CD4-positive, alpha-beta T cell treated with Interleukin-4 for 1 hour (primary cell): ENCODE data around the gene CBY1.
"Not testable (repeated sequence)": the region's sequence is repeated elsewhere in the genome, so short reads cannot be mapped to it uniquely, and the experiment has no call there.

ENCODE experiments used
- DNase-seq, 2 donors: peaks; one replicate each; pipeline ENCODE4 v3.0.0-alpha.2; 2020 to 2022

CBY1 gene

GRCh38 chr22:38656256-38657044 lies at the start of gene CBY1, which contains the start of gene FAM227A:
Gene CBY1, plus strand, starts transcription at chr22:38656638. Its CDS starts 11,417 bp downstream, at chr22:38668055.
Gene FAM227A, minus strand, starts transcription at chr22:38656392. Its CDS starts 6,224 bp downstream, at chr22:38650168.
- peak; percentile 86 to 87 for DNase-seq

- no peak for DNase-seq
Observed at GRCh38 chr22:38607680-38608079, 48.8 kb upstream of the CBY1 start.

- DNase-seq = no peak
Observed at GRCh38 chr22:38608992-38609750, 47.3 kb upstream of the CBY1 start.

GRCh38 chr22:38610234-38610633 lies 46.2 kb upstream of the CBY1 start:
- no peak for DNase-seq

GRCh38 chr22:38611559-38611958 lies 44.9 kb upstream of the CBY1 start:
- no peak for DNase-seq

GRCh38 chr22:38612217-38613006 lies 44.0 kb upstream of the CBY1 start:
- DNase-seq = no peak

- no peak for DNase-seq
Observed at GRCh38 chr22:38613588-38613987, 42.9 kb upstream of the CBY1 start.

- no peak for DNase-seq
Observed at GRCh38 chr22:38614332-38615063, 41.9 kb upstream of the CBY1 start.

GRCh38 chr22:38615064-38615405 lies 41.4 kb upstream of the CBY1 start:
- DNase-seq = not testable (repeated sequence)

- DNase-seq = no peak
Observed at GRCh38 chr22:38618258-38618657, 38.2 kb upstream of the CBY1 start.

- DNase-seq = no peak
Observed at GRCh38 chr22:38618682-38619081, 37.8 kb upstream of the CBY1 start.

- no peak for DNase-seq
Observed at GRCh38 chr22:38623351-38623750, 33.1 kb upstream of the CBY1 start.

- DNase-seq = no peak
Observed at GRCh38 chr22:38628444-38628843, 28.0 kb upstream of the CBY1 start.

GRCh38 chr22:38629108-38629507 lies 27.3 kb upstream of the CBY1 start:
- no peak for DNase-seq

GRCh38 chr22:38631724-38632123 lies 24.7 kb upstream of the CBY1 start:
- DNase-seq = peak in 1 of 2 donors; percentile 4

GRCh38 chr22:38632528-38632927 lies 23.9 kb upstream of the CBY1 start:
- no peak for DNase-seq

- DNase-seq = no peak
Observed at GRCh38 chr22:38638216-38638615, 18.2 kb upstream of the CBY1 start.

- DNase-seq = no peak
Observed at GRCh38 chr22:38638728-38639127, 17.7 kb upstream of the CBY1 start.

- DNase-seq = no peak
Observed at GRCh38 chr22:38641476-38642040, 14.9 kb upstream of the CBY1 start.

- not testable (repeated sequence) for DNase-seq
Observed at GRCh38 chr22:38644245-38644644, 12.2 kb upstream of the CBY1 start.

GRCh38 chr22:38645430-38645829 lies 11.0 kb upstream of the CBY1 start:
- no peak for DNase-seq

- DNase-seq = no peak
Observed at GRCh38 chr22:38649841-38650522, 6.5 kb upstream of the CBY1 start.
